ENCODE results near the gene NEUROD4. TPM values are rescaled to one million over a fixed set of nuclear protein-coding genes. Genes with fewer than 3 reads are reported as not detected.

The NEUROD4 gene
- total RNA-seq, 1 experiment from 2014 or later: not detected

DNA sequence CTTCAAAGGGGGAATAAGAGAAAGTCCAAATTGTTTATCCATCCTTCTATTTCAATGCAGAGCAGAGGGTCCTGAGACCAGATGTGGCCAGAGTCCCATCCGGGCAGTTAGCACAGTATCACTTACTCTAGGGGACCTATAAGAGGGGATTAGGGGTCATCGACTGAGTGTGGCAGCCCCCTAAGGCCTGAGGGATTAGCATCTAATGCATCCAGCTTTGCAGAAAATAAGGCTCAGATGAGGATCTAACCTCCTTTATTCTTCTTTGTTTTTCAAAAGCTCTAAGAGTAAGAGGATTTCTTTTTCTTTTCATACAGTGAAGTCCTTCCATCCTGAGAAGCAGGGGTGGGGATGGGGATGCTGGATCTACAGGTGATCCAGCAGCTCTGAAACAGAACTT, 43.5 kb downstream of the NEUROD4 start (continued):
- TF ChIP-seq, protein P1, sequence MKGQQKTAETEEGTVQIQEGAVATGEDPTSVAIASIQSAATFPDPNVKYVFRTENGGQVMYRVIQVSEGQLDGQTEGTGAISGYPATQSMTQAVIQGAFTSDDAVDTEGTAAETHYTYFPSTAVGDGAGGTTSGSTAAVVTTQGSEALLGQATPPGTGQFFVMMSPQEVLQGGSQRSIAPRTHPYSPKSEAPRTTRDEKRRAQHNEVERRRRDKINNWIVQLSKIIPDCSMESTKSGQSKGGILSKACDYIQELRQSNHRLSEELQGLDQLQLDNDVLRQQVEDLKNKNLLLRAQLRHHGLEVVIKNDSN (CRISPR knock-in tag; IDR thresholded peaks at IDR 0.05): no peak
- TF ChIP-seq HMGA2 (CRISPR knock-in tag; IDR thresholded peaks at IDR 0.05) (no peak), FOXJ3 (CRISPR knock-in tag; IDR thresholded peaks at IDR 0.05; ENCODE audit: borderline replicate concordance) (no peak)
- TF ChIP-seq, protein P2, sequence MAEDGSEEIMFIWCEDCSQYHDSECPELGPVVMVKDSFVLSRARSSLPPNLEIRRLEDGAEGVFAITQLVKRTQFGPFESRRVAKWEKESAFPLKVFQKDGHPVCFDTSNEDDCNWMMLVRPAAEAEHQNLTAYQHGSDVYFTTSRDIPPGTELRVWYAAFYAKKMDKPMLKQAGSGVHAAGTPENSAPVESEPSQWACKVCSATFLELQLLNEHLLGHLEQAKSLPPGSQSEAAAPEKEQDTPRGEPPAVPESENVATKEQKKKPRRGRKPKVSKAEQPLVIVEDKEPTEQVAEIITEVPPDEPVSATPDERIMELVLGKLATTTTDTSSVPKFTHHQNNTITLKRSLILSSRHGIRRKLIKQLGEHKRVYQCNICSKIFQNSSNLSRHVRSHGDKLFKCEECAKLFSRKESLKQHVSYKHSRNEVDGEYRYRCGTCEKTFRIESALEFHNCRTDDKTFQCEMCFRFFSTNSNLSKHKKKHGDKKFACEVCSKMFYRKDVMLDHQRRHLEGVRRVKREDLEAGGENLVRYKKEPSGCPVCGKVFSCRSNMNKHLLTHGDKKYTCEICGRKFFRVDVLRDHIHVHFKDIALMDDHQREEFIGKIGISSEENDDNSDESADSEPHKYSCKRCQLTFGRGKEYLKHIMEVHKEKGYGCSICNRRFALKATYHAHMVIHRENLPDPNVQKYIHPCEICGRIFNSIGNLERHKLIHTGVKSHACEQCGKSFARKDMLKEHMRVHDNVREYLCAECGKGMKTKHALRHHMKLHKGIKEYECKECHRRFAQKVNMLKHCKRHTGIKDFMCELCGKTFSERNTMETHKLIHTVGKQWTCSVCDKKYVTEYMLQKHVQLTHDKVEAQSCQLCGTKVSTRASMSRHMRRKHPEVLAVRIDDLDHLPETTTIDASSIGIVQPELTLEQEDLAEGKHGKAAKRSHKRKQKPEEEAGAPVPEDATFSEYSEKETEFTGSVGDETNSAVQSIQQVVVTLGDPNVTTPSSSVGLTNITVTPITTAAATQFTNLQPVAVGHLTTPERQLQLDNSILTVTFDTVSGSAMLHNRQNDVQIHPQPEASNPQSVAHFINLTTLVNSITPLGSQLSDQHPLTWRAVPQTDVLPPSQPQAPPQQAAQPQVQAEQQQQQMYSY (CRISPR knock-in tag; IDR thresholded peaks at IDR 0.05): no peak

DNA sequence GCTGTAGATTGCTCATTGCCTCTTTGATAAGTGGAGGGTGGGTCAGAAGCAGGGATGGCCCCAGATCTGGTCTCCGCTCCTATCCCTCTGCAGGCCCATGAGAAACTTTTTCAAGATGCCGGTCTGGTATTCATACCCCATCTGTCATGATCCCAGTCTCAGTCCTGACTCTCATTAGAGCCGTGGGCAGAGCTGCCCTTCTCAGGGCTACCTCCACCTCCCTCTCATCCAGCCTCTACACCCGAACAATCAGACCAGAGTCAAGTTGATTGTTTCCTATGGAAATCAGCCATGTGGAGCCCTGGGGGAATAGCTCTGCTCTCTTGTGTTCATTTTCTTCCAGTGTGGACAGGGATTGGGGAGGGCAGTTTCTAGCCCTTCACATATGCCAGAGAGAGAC, 45.8 kb downstream of the NEUROD4 start:
- no peak overlapping the region for H3K4me3 Mint-ChIP-seq

More for the DNA sequence above, 45.8 kb downstream of the NEUROD4 start:
- Mint-ChIP-seq H3K27ac (no peak overlapping the region), H3K36me3 (no peaks in the 10 kb centered on the region), H3K4me1 (peaks cover 24% of the 10 kb centered on the region), H3K9me3 (no peaks in the 10 kb centered on the region), H3K27me3 (ENCODE audit: low read depth) (no peaks in the 10 kb centered on the region)
- CTCF ChIA-PET: interaction anchor here (1.5 to 1.8 kb wide), 2 partner anchors 91 to 306 kb away, joined by 3 to 5 read pairs; no protein-coding TSS in a partner anchor
- DNase-seq (ENCODE audit: low spot score) (no peak), ATAC-seq (no peak)
- POLR2A ChIA-PET: no interaction called here
- TF ChIP-seq TEAD1 (CRISPR knock-in tag; IDR thresholded peaks at IDR 0.05) (no peak), FOXP1 (CRISPR knock-in tag; IDR thresholded peaks at IDR 0.05; ENCODE audit: borderline replicate concordance) (no peak), ZNF671 (CRISPR knock-in tag; IDR thresholded peaks at IDR 0.05) (no peak), ELF4 (CRISPR knock-in tag; IDR thresholded peaks at IDR 0.05; ENCODE audit: low read depth) (no peak), ZNF219 (CRISPR knock-in tag; IDR thresholded peaks at IDR 0.05; ENCODE audit: borderline replicate concordance) (no peak), SMAD4 (CRISPR knock-in tag; IDR thresholded peaks at IDR 0.05) (no peak), EMX1 (CRISPR knock-in tag; IDR thresholded peaks at IDR 0.05) (no peak), CREM (CRISPR knock-in tag; IDR thresholded peaks at IDR 0.05) (no peak), CREB1 (CRISPR knock-in tag; IDR thresholded peaks at IDR 0.05) (no peak), GRHL2 (CRISPR knock-in tag; IDR thresholded peaks at IDR 0.05; ENCODE audit: insufficient replicate concordance, severe bottlenecking) (no peak), PRRX2 (CRISPR knock-in tag; IDR thresholded peaks at IDR 0.05) (no peak)
- TF ChIP-seq, protein P3, sequence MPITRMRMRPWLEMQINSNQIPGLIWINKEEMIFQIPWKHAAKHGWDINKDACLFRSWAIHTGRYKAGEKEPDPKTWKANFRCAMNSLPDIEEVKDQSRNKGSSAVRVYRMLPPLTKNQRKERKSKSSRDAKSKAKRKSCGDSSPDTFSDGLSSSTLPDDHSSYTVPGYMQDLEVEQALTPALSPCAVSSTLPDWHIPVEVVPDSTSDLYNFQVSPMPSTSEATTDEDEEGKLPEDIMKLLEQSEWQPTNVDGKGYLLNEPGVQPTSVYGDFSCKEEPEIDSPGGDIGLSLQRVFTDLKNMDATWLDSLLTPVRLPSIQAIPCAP (CRISPR knock-in tag; IDR thresholded peaks at IDR 0.05): no peak
- TF ChIP-seq, protein P4, sequence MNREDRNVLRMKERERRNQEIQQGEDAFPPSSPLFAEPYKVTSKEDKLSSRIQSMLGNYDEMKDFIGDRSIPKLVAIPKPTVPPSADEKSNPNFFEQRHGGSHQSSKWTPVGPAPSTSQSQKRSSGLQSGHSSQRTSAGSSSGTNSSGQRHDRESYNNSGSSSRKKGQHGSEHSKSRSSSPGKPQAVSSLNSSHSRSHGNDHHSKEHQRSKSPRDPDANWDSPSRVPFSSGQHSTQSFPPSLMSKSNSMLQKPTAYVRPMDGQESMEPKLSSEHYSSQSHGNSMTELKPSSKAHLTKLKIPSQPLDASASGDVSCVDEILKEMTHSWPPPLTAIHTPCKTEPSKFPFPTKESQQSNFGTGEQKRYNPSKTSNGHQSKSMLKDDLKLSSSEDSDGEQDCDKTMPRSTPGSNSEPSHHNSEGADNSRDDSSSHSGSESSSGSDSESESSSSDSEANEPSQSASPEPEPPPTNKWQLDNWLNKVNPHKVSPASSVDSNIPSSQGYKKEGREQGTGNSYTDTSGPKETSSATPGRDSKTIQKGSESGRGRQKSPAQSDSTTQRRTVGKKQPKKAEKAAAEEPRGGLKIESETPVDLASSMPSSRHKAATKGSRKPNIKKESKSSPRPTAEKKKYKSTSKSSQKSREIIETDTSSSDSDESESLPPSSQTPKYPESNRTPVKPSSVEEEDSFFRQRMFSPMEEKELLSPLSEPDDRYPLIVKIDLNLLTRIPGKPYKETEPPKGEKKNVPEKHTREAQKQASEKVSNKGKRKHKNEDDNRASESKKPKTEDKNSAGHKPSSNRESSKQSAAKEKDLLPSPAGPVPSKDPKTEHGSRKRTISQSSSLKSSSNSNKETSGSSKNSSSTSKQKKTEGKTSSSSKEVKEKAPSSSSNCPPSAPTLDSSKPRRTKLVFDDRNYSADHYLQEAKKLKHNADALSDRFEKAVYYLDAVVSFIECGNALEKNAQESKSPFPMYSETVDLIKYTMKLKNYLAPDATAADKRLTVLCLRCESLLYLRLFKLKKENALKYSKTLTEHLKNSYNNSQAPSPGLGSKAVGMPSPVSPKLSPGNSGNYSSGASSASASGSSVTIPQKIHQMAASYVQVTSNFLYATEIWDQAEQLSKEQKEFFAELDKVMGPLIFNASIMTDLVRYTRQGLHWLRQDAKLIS (CRISPR knock-in tag; IDR thresholded peaks at IDR 0.05; ENCODE audit: borderline replicate concordance): no peak
- TF ChIP-seq, protein P5, sequence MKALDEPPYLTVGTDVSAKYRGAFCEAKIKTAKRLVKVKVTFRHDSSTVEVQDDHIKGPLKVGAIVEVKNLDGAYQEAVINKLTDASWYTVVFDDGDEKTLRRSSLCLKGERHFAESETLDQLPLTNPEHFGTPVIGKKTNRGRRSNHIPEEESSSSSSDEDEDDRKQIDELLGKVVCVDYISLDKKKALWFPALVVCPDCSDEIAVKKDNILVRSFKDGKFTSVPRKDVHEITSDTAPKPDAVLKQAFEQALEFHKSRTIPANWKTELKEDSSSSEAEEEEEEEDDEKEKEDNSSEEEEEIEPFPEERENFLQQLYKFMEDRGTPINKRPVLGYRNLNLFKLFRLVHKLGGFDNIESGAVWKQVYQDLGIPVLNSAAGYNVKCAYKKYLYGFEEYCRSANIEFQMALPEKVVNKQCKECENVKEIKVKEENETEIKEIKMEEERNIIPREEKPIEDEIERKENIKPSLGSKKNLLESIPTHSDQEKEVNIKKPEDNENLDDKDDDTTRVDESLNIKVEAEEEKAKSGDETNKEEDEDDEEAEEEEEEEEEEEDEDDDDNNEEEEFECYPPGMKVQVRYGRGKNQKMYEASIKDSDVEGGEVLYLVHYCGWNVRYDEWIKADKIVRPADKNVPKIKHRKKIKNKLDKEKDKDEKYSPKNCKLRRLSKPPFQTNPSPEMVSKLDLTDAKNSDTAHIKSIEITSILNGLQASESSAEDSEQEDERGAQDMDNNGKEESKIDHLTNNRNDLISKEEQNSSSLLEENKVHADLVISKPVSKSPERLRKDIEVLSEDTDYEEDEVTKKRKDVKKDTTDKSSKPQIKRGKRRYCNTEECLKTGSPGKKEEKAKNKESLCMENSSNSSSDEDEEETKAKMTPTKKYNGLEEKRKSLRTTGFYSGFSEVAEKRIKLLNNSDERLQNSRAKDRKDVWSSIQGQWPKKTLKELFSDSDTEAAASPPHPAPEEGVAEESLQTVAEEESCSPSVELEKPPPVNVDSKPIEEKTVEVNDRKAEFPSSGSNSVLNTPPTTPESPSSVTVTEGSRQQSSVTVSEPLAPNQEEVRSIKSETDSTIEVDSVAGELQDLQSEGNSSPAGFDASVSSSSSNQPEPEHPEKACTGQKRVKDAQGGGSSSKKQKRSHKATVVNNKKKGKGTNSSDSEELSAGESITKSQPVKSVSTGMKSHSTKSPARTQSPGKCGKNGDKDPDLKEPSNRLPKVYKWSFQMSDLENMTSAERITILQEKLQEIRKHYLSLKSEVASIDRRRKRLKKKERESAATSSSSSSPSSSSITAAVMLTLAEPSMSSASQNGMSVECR (CRISPR knock-in tag; IDR thresholded peaks at IDR 0.05; ENCODE audit: borderline replicate concordance): no peak
- TF ChIP-seq, protein P6, sequence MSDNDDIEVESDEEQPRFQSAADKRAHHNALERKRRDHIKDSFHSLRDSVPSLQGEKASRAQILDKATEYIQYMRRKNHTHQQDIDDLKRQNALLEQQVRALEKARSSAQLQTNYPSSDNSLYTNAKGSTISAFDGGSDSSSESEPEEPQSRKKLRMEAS (CRISPR knock-in tag; IDR thresholded peaks at IDR 0.05): no peak
